GM12878 (cell line): ENCODE measurements around the gene OTUB1. TPM values are rescaled to one million over a fixed set of nuclear protein-coding genes. Genes with fewer than 3 reads are reported as not detected.

Experiments used
- ATAC-seq: fragments of 200-7000 bp; cut with Tn5 transposase; 3 replicates; pipeline ENCODE4 v1.9.1; 2020; ENCODE audit warnings: mild to moderate bottlenecking, moderate library complexity
- BruUV-seq: library from RNA; stranded (reverse); fragments of 400-500 nt; replicated peaks from 2 replicates; lab custom pipeline; 2021; lab: Mats Ljungman, UMichigan
- CTCF ChIA-PET: fragments of 300-600 bp; sonication (Branson Sonifier 250); formaldehyde crosslinking; extraction: SDS; loops from one replicate; lab custom pipeline; 2021; ENCODE audit warnings: inconsistent platforms; lab: Yijun Ruan, JAX
- POLR2A ChIA-PET: fragments of 350-600 bp; formaldehyde crosslinking; extraction: SDS; loops from one replicate; lab custom pipeline; 2021; ENCODE audit warnings: inconsistent platforms; lab: Charles Lee
- RAD21 ChIA-PET: fragments of 300-600 bp; sonication (Branson Sonifier 250); formaldehyde crosslinking; loops from one replicate; lab custom pipeline; 2023; ENCODE audit warnings: antibody characterized with exemption; ENCODE audit not compliant: unreplicated experiment; lab: Charles Lee
- SMC1A ChIA-PET: fragments of 300-600 bp; sonication (Branson Sonifier 250); formaldehyde crosslinking; loops from one replicate; lab custom pipeline; 2023; ENCODE audit not compliant: unreplicated experiment, uncharacterized antibody; lab: Charles Lee
- DNase-seq: peaks from one replicate; pipeline ENCODE4 v3.0.0-alpha.2; 2011; ENCODE audit warnings: low read depth, low spot score
- FAIRE-seq: peaks from 3 replicates; lab custom pipeline; 2011; peaks lifted over from hg19 to GRCh38; lab: Jason Lieb, UNC
- H2AFZ ChIP-seq: 2 replicates; pipeline ENCODE4 v1.6.0; 2011; ENCODE audit warnings: low read depth, low read length, control low read depth; ENCODE audit not compliant: control insufficient read depth
- H3K27ac ChIP-seq: 2 replicates; pipeline ENCODE4 v1.5.1; 2011; ENCODE audit warnings: control low read depth; ENCODE audit not compliant: control insufficient read depth, insufficient read depth
- H3K27me3 ChIP-seq, 2 experiments: replicated peaks in 1 of 2; 2 replicates each; pipeline versions ENCODE4 v1.6.0 to v1.6.1; 2011; ENCODE audit warnings: low read length in 1 of 2; ENCODE audit not compliant: control insufficient read depth in 2 of 2, insufficient read depth in 2 of 2
- H3K36me3 ChIP-seq, 2 experiments: 2 replicates each; pipeline ENCODE4 v1.5.1; 2011; ENCODE audit warnings: low read length in 1 of 2; ENCODE audit not compliant: control insufficient read depth in 2 of 2, insufficient read depth in 2 of 2
- H3K4me1 ChIP-seq: 2 replicates; pipeline ENCODE4 v1.6.1; 2011; ENCODE audit warnings: mild to moderate bottlenecking, low read length, moderate library complexity, mixed read lengths; ENCODE audit not compliant: control insufficient read depth, insufficient read depth
- H3K4me2 ChIP-seq: 2 replicates; pipeline ENCODE4 v1.6.0; 2011; ENCODE audit warnings: control low read depth; ENCODE audit not compliant: control insufficient read depth, insufficient read depth
- H3K4me3 ChIP-seq: fragments of 200-600 bp; sonication (generic); 2 replicates; pipeline ENCODE4 v1.5.1; 2016
- H3K79me2 ChIP-seq: 2 replicates; pipeline ENCODE4 v1.6.0; 2011; ENCODE audit warnings: low read length; ENCODE audit not compliant: control insufficient read depth, insufficient read depth
- H3K9ac ChIP-seq: 2 replicates; pipeline ENCODE4 v1.8.0; 2011; ENCODE audit warnings: low read length, control low read depth, mixed read lengths; ENCODE audit not compliant: control insufficient read depth, insufficient read depth
- H3K9me3 ChIP-seq: replicated peaks from 3 replicates; pipeline ENCODE4 v1.5.1; 2011; ENCODE audit warnings: mild to moderate bottlenecking, low read length; ENCODE audit not compliant: control insufficient read depth, insufficient read depth
- H4K20me1 ChIP-seq: 2 replicates; pipeline ENCODE4 v1.6.0; 2011; ENCODE audit not compliant: control insufficient read depth, insufficient read depth
- CBX5 ChIP-seq: sonication (generic); IDR thresholded peaks from 2 replicates; pipeline ENCODE4 v1.6.1; 2016; ENCODE audit warnings: low read depth, moderate library complexity, mild to moderate bottlenecking, inconsistent platforms
- CREB1 ChIP-seq: IDR thresholded peaks from 2 replicates; pipeline ENCODE4 v1.6.1; 2012; ENCODE audit warnings: low read depth, mild to moderate bottlenecking, inconsistent platforms
- EZH2 ChIP-seq: IDR thresholded peaks from 2 replicates; pipeline ENCODE4 v1.6.1; 2012; ENCODE audit warnings: low read depth, mild to moderate bottlenecking, control low read depth, inconsistent platforms, low read length, borderline replicate concordance; ENCODE audit not compliant: control insufficient read depth
- HDGF ChIP-seq: fragments of 450-650 bp; IDR thresholded peaks from 2 replicates; pipeline ENCODE4 v1.6.1; 2016; ENCODE audit warnings: antibody characterized with exemption
- JUNB ChIP-seq: IDR thresholded peaks from 2 replicates; pipeline ENCODE4 v1.6.1; 2016; ENCODE audit warnings: antibody characterized with exemption, mild to moderate bottlenecking
- MTA2 ChIP-seq: fragments of 450-650 bp; IDR thresholded peaks from 2 replicates; pipeline ENCODE4 v1.6.1; 2016; ENCODE audit warnings: low read depth, mild to moderate bottlenecking, moderate library complexity
- NFXL1 ChIP-seq: fragments of 450-650 bp; IDR thresholded peaks from 2 replicates; pipeline ENCODE4 v1.6.1; 2017; ENCODE audit warnings: antibody characterized with exemption, mild to moderate bottlenecking, borderline replicate concordance
- RBBP5 ChIP-seq: fragments of 200-600 bp; sonication (generic); conservative IDR thresholded peaks from 2 replicates; pipeline ENCODE4 v1.6.1; 2016
- SMARCA5 ChIP-seq: fragments of 450-650 bp; IDR thresholded peaks from 2 replicates; pipeline ENCODE4 v1.6.1; 2017; ENCODE audit warnings: mild to moderate bottlenecking
- SREBF2 ChIP-seq: IDR thresholded peaks from 2 replicates; pipeline ENCODE4 v1.6.1; 2012; ENCODE audit warnings: mild to moderate bottlenecking, low read length
- TCF7 ChIP-seq: IDR thresholded peaks from 2 replicates; pipeline ENCODE4 v1.6.1; 2014; ENCODE audit warnings: antibody characterized with exemption, borderline replicate concordance
- YY1 ChIP-seq: IDR thresholded peaks from 2 replicates; pipeline ENCODE4 v1.6.1; 2011; ENCODE audit warnings: low read depth, mild to moderate bottlenecking, low read length
- ZNF24 ChIP-seq: fragments of 450-650 bp; IDR thresholded peaks from 2 replicates; pipeline ENCODE4 v1.6.1; 2017; ENCODE audit warnings: antibody characterized with exemption, mild to moderate bottlenecking
- WGBS: methylation state at CpG from one replicate; pipeline ENCODE4 v1.1.6; 2016; ENCODE audit warnings: low lambda C conversion rate; ENCODE audit not compliant: insufficient replicate concordance, insufficient coverage; ENCODE audit errors: missing lambda C conversion rate; 5-methylcytosine and 5-hydroxymethylcytosine counted together
- in situ Hi-C: fragments of 300-500 bp; cut with MboI; formaldehyde crosslinking; loops from 9 replicates; pipeline ENCODE4 v1.14.3; 2018; ENCODE audit warnings: mixed read lengths
- intact Hi-C: fragments of 100-400 bp; cut with micrococcal nuclease; formaldehyde crosslinking; loops from one replicate; pipeline ENCODE4 v1.14.2; 2022; ENCODE audit not compliant: unreplicated experiment
- polyA plus RNA-seq, 11 experiments: library from polyadenylated mRNA; depleted of rRNA in 4 of 11; unstranded in 6 of 11; stranded (reverse) in 5 of 11; fragments of >200 nt; fragmentation: Nextera tagmentation in 4 of 11; fragmentation: Illumina TruSeq in 1 of 11; extraction: Ambion mirVana in 4 of 11; extraction: Trizol in 1 of 11; gene quantifications; 1 replicate in 1 of 11; 2 replicates in 10 of 11; pipeline versions ENCODE4 v1.2.1 to v1.2.3, GENCODE V29; 2011 to 2016; ENCODE audit warnings: inconsistent platforms in 2 of 11, missing spikeins in 2 of 11, low read depth in 1 of 11
- total RNA-seq, 4 experiments: library from RNA; depleted of rRNA in 3 of 4; stranded (reverse); fragments of >200 nt in 3 of 4; fragmentation: Illumina TruSeq in 1 of 4; extraction: Trizol in 1 of 4; gene quantifications; 2 replicates each; pipeline versions ENCODE4 v1.2.1 to v1.2.3, GENCODE V29; 2013 to 2021
- TF ChIP-seq, protein P1 (sequence below): fragments of 450-650 bp; formaldehyde crosslinking; IDR thresholded peaks from 2 replicates; pipeline ENCODE4 v1.5.0; 2022; ENCODE audit warnings: mild to moderate bottlenecking, missing genetic modification characterization
- TF ChIP-seq, protein P2 (sequence below): fragments of 150-350 bp; IDR thresholded peaks from 2 replicates; pipeline ENCODE4 v1.6.1; 2016; ENCODE audit warnings: low read depth, low read length
- TF ChIP-seq, protein P3 (sequence below): fragments of 450-650 bp; IDR thresholded peaks from 2 replicates; pipeline ENCODE4 v1.6.1; 2017; ENCODE audit warnings: borderline replicate concordance

Gene OTUB1
- total and polyA plus RNA-seq, 10 of the 15 experiments (the other 5 are each of a cell fraction or from before 2014, with no cell fraction given) = 49.6 to 225 (median 131) TPM

DNA sequence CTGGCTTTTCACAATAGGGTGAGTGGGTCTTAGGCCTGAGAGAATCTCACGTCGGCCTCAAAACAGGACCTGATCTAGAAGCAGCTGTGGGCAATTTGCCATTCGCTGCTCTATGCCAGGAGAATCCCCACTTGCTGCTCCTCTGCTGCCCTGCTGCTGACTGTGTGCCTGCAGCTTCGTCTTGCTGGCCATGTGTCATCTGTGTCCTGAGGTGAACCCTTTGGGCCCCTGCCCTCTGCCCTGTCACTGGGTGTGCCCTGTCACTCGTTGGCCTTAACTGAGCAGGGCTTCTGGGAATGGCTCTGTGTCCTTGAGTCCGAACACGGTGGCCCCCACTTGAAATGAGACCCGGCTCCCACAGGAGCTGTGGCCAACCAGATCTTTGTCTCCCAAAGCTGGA lies 41.3 kb upstream of the OTUB1 start:
- H3K9me3 ChIP-seq = no peaks in the 10 kb centered on the region
- no peak for DNase-seq
- ChIA-PET RAD21 (interaction anchor here (1.0 to 6.0 kb wide), 7 partner anchors 10 to 219 kb away, joined by 3 to 101 read pairs (median 4); partner anchors contain the start of gene MARK2), CTCF (interaction anchor here (0.5 to 12.7 kb wide), 19 partner anchors 13 to 466 kb away, joined by 3 to 271 read pairs (median 4); partner anchors contain the start of genes ATL3, MARK2, RCOR2 and ZFTA), POLR2A (interaction anchor here (1.0 to 1.8 kb wide), 3 partner anchors 28 to 258 kb away, joined by 4 to 8 read pairs (median 4); partner anchors contain the start of gene RCOR2), SMC1A (interaction anchor here (1.0 to 11.4 kb wide), 8 partner anchors 10 to 178 kb away, joined by 3 to 234 read pairs (median 6); partner anchors contain the start of genes MARK2 and ZFTA)
- H3K79me2 ChIP-seq = peaks cover 31% of the 10 kb centered on the region
- no peaks in the 10 kb centered on the region for H4K20me1 ChIP-seq
- no peaks in the 10 kb centered on the region for H3K27me3 ChIP-seq
- no peak overlapping the region for H3K4me3 ChIP-seq
- WGBS = 73% methylated on average over 8 of the region's 8 CpGs
- H2AFZ ChIP-seq = no peak overlapping the region
- in situ Hi-C loops = loop anchor here (5.0 kb wide), 1 partner anchor 108 kb away; the partner anchor contains the start of gene MARK2
- ATAC-seq = no peak
- H3K4me2 ChIP-seq = no peak overlapping the region
- no peak overlapping the region for H3K9ac ChIP-seq
- no peak for FAIRE-seq
- no TSS peak for BruUV-seq
- intact Hi-C loops = loop anchor here (1.0 kb wide), 1 partner anchor 108 kb away; no protein-coding TSS in a partner anchor
- H3K27ac ChIP-seq = no peak overlapping the region
- H3K36me3 ChIP-seq = peaks cover 8 to 14% of the 10 kb centered on the region in 2 experiments; a peak in 3 of 4 replicates
- peaks cover 20% of the 10 kb centered on the region; the same call in 1 of the 2 replicates for H3K4me1 ChIP-seq
- no peak for TF ChIP-seq CBX5
- no peak for TF ChIP-seq YY1
- TF ChIP-seq, protein P1, sequence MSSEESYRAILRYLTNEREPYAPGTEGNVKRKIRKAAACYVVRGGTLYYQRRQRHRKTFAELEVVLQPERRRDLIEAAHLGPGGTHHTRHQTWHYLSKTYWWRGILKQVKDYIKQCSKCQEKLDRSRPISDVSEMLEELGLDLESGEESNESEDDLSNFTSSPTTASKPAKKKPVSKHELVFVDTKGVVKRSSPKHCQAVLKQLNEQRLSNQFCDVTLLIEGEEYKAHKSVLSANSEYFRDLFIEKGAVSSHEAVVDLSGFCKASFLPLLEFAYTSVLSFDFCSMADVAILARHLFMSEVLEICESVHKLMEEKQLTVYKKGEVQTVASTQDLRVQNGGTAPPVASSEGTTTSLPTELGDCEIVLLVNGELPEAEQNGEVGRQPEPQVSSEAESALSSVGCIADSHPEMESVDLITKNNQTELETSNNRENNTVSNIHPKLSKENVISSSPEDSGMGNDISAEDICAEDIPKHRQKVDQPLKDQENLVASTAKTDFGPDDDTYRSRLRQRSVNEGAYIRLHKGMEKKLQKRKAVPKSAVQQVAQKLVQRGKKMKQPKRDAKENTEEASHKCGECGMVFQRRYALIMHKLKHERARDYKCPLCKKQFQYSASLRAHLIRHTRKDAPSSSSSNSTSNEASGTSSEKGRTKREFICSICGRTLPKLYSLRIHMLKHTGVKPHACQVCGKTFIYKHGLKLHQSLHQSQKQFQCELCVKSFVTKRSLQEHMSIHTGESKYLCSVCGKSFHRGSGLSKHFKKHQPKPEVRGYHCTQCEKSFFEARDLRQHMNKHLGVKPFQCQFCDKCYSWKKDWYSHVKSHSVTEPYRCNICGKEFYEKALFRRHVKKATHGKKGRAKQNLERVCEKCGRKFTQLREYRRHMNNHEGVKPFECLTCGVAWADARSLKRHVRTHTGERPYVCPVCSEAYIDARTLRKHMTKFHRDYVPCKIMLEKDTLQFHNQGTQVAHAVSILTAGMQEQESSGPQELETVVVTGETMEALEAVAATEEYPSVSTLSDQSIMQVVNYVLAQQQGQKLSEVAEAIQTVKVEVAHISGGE (CRISPR knock-in tag) = no peak
- TF ChIP-seq CREB1 = no peak
- TF ChIP-seq NFXL1 = no peak
- TF ChIP-seq SMARCA5 = no peak
- TF ChIP-seq RBBP5 = no peak
- TF ChIP-seq MTA2 = no peak
- no peak for TF ChIP-seq HDGF
- TF ChIP-seq ZNF24 = no peak
- TF ChIP-seq, protein P2, sequence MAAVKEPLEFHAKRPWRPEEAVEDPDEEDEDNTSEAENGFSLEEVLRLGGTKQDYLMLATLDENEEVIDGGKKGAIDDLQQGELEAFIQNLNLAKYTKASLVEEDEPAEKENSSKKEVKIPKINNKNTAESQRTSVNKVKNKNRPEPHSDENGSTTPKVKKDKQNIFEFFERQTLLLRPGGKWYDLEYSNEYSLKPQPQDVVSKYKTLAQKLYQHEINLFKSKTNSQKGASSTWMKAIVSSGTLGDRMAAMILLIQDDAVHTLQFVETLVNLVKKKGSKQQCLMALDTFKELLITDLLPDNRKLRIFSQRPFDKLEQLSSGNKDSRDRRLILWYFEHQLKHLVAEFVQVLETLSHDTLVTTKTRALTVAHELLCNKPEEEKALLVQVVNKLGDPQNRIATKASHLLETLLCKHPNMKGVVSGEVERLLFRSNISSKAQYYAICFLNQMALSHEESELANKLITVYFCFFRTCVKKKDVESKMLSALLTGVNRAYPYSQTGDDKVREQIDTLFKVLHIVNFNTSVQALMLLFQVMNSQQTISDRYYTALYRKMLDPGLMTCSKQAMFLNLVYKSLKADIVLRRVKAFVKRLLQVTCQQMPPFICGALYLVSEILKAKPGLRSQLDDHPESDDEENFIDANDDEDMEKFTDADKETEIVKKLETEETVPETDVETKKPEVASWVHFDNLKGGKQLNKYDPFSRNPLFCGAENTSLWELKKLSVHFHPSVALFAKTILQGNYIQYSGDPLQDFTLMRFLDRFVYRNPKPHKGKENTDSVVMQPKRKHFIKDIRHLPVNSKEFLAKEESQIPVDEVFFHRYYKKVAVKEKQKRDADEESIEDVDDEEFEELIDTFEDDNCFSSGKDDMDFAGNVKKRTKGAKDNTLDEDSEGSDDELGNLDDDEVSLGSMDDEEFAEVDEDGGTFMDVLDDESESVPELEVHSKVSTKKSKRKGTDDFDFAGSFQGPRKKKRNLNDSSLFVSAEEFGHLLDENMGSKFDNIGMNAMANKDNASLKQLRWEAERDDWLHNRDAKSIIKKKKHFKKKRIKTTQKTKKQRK = no peak
- TF ChIP-seq EZH2 = no peak
- no peak for TF ChIP-seq JUNB
- no peak for TF ChIP-seq SREBF2
- no peak for TF ChIP-seq TCF7
- TF ChIP-seq, protein P3, sequence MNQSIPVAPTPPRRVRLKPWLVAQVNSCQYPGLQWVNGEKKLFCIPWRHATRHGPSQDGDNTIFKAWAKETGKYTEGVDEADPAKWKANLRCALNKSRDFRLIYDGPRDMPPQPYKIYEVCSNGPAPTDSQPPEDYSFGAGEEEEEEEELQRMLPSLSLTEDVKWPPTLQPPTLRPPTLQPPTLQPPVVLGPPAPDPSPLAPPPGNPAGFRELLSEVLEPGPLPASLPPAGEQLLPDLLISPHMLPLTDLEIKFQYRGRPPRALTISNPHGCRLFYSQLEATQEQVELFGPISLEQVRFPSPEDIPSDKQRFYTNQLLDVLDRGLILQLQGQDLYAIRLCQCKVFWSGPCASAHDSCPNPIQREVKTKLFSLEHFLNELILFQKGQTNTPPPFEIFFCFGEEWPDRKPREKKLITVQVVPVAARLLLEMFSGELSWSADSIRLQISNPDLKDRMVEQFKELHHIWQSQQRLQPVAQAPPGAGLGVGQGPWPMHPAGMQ = no peak
